ENCODE results near the gene RANBP9. TPM values are rescaled to one million over a fixed set of nuclear protein-coding genes. Genes with fewer than 3 reads are reported as not detected.
A peak's percentile ranks its signal among the peaks of the same experiment; 100 is the strongest.

The RANBP9 gene
- total RNA-seq, 4 donors from 2014 or later = 29.3 to 57.1 (median 42.4) TPM

DNA sequence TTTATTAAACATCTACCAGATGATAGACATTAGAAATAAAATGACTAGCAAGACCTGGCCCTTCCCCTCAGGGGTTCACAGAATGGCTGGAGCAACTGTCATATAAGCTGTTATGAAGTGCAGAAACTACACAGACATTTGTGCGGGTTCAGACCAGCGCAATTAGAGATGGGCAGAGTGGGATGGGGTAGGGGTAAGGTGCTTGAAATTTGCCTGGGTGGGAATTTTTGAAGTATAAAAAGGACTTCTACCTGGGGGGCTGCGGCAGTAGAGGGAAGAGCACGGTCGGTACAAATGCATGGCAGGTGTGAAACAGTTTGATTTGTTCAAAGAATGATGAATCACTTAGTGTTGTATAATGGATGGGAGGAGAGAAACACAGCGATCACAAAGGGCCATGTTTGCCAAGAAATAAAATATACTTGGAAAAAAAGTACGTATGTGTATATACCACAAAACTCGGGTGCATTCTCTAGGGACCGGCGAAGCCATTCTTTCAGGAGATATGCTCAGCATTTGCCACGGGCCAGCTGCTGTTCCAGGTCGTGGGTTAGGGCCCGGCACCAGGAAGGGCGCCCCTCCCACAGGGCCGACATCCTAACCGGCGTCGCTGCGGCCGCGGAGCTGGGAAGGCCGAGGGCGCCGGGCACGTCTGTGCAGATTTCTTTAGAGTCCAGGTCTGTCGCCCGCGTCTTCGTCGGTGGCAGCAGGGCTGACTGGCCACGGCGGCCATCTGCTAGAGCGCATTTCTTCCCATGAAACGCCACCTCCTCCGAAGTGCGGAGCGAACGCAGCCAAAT, 97.3 kb downstream of the RANBP9 start:
- 6% methylated on average over 31 of the region's 38 CpGs for WGBS
- intact Hi-C loops (cut with DNase I) = loop anchor here (2.0 to 5.0 kb wide), 2 partner anchors 37 to 96 kb away; partner anchors contain the start of gene RANBP9

DNA sequence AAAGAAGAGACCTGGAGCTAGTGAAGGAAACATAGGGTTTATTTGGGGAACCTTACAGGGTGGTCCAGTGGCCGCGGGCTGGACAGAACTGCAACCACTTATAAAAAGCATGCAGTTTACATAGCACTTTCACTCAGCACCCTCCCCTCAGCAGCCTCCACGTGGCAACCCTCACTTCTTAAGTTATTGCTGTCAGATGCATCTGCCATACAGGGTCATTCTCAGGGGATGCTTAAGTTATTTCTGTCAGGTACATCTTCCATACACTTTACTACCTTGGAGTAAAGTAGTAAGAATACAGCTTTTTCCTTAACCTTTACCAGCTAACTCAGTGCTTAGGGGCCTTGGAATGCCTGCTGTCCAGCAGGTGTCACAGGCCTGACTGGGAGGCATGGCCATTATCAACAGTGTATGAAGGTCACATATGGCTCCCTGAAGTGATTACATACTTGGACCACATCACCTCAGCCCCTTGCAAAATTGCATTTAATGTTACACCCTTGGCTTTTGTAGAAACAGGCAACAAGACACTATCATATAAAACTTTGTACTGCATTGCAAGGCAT, 98.5 kb downstream of the RANBP9 start:
- WGBS = 78% methylated on average over 3 of the region's 3 CpGs
- intact Hi-C loops (cut with DNase I) = loop anchor here (5.0 kb wide), 1 partner anchor 36 kb away; no protein-coding TSS in a partner anchor
- Histone ChIP-seq H3K27ac (replicated peaks in 1 of 4) (no peak overlapping the region), H3K36me3 (peaks cover 8 to 24% (median 16%) of the 10 kb centered on the region in 4 donors), H3K9me3 (no peaks in the 10 kb centered on the region), H3K27me3 (no peaks in the 10 kb centered on the region), H3K4me3 (no peak overlapping the region), H3K4me1 (peaks cover 17 to 27% (median 25%) of the 10 kb centered on the region in 4 donors)
- DNase-seq (ENCODE audit: extremely low spot score) = no peak
- no peak for TF ChIP-seq EP300 (IDR thresholded peaks at IDR 0.05)
- no peak for TF ChIP-seq POLR2AphosphoS5 (IDR thresholded peaks at IDR 0.05)
- TF ChIP-seq, protein P1, sequence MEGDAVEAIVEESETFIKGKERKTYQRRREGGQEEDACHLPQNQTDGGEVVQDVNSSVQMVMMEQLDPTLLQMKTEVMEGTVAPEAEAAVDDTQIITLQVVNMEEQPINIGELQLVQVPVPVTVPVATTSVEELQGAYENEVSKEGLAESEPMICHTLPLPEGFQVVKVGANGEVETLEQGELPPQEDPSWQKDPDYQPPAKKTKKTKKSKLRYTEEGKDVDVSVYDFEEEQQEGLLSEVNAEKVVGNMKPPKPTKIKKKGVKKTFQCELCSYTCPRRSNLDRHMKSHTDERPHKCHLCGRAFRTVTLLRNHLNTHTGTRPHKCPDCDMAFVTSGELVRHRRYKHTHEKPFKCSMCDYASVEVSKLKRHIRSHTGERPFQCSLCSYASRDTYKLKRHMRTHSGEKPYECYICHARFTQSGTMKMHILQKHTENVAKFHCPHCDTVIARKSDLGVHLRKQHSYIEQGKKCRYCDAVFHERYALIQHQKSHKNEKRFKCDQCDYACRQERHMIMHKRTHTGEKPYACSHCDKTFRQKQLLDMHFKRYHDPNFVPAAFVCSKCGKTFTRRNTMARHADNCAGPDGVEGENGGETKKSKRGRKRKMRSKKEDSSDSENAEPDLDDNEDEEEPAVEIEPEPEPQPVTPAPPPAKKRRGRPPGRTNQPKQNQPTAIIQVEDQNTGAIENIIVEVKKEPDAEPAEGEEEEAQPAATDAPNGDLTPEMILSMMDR (IDR thresholded peaks at IDR 0.05) = no peak
- TF ChIP-seq POLR2A (IDR thresholded peaks at IDR 0.05; ENCODE audit: low read depth) = no peak

More for the DNA sequence above, 97.3 kb downstream of the RANBP9 start:
- Histone ChIP-seq H3K27ac (replicated peaks in 1 of 4) (peak overlapping the region; percentile 84 to 93 (median 90)), H3K27me3 (no peaks in the 10 kb centered on the region), H3K9me3 (no peaks in the 10 kb centered on the region), H3K4me1 (peaks cover 17 to 27% (median 25%) of the 10 kb centered on the region in 4 donors), H3K36me3 (peaks cover 18 to 35% (median 26%) of the 10 kb centered on the region in 4 donors), H3K4me3 (peak overlapping the region; percentile 73 to 94 (median 85))
- DNase-seq (ENCODE audit: extremely low spot score) = no peak
- no peak for TF ChIP-seq POLR2A (IDR thresholded peaks at IDR 0.05; ENCODE audit: low read depth)
- no peak for TF ChIP-seq EP300 (IDR thresholded peaks at IDR 0.05)
- no peak for TF ChIP-seq POLR2AphosphoS5 (IDR thresholded peaks at IDR 0.05)
- TF ChIP-seq, protein P1 (IDR thresholded peaks at IDR 0.05) = no peak

DNA sequence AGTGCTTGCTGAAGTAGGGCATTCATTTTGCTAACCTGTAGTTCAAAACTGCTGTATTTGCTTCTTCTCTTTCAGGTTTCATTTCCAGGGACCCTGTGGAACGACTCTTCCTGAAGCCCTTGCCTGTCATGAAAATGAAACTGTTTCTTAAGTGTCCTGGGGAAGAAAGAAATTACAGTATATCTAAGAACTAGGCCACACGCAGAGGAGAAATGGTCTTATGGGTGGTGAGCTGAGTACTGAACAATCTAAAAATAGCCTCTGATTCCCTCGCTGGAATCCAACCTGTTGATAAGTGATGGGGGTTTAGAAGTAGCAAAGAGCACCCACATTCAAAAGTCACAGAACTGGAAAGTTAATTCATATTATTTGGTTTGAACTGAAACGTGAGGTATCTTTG, 99.9 kb downstream of the RANBP9 start:
- H3K4me3 ChIP-seq = no peak overlapping the region
- H3K9me3 ChIP-seq = no peaks in the 10 kb centered on the region
- H3K27ac ChIP-seq (replicated peaks in 1 of 4) = no peak overlapping the region
- 64% methylated on average over 4 of the region's 4 CpGs for WGBS
- TF ChIP-seq EP300 (IDR thresholded peaks at IDR 0.05) (no peak), POLR2A (IDR thresholded peaks at IDR 0.05; ENCODE audit: low read depth) (no peak), POLR2AphosphoS5 (IDR thresholded peaks at IDR 0.05) (no peak)
- TF ChIP-seq, protein P1 (IDR thresholded peaks at IDR 0.05) = no peak
- intact Hi-C loops (cut with DNase I) = loop anchor here (5.0 kb wide), 1 partner anchor 34 kb away; no protein-coding TSS in a partner anchor
- peaks cover 0 to 16% (median 7%) of the 10 kb centered on the region in 4 donors for H3K36me3 ChIP-seq
- DNase-seq (ENCODE audit: extremely low spot score) = no peak
- peaks cover 14 to 19% (median 17%) of the 10 kb centered on the region in 4 donors for H3K4me1 ChIP-seq
- H3K27me3 ChIP-seq = no peaks in the 10 kb centered on the region

DNA sequence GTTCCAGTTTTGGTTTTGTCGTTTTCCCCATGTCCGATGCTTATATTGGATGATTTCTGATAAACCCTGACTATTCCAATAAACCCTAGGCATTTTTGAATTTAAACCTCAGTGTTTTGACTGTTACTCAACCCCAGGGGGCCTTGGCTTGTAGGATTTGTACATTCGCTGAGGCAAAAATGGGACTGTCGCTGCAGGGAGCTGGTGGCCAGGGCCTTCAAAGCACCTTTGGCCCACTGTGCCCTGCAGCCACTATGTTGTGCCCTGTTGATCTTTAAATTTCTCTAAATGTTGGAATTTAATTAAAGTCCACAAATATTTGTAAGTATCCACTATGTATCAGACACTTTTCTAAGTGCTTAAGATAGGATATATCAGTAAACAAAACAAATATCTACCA, 106.0 kb downstream of the RANBP9 start:
- no peaks in the 10 kb centered on the region for H3K9me3 ChIP-seq
- no peaks in the 10 kb centered on the region for H3K4me1 ChIP-seq
- no peak overlapping the region for H3K4me3 ChIP-seq
- H3K27me3 ChIP-seq = no peaks in the 10 kb centered on the region
- intact Hi-C loops (cut with DNase I) = no loop called here
- WGBS = 96% methylated on average over 4 of the region's 4 CpGs
- no peak for DNase-seq (ENCODE audit: extremely low spot score)
- TF ChIP-seq POLR2A (IDR thresholded peaks at IDR 0.05; ENCODE audit: low read depth) (no peak), EP300 (IDR thresholded peaks at IDR 0.05) (no peak), POLR2AphosphoS5 (IDR thresholded peaks at IDR 0.05) (no peak)
- TF ChIP-seq, protein P1 (IDR thresholded peaks at IDR 0.05) = no peak
- peaks cover 15 to 64% (median 48%) of the 10 kb centered on the region in 4 donors for H3K36me3 ChIP-seq
- no peak overlapping the region for H3K27ac ChIP-seq (replicated peaks in 1 of 4)

All from esophagus muscularis mucosa (tissue), 4 donors.